Liver (tissue), 9 donors: Measurements from ENCODE around the gene PDZRN4. TPM values are rescaled to one million over a fixed set of nuclear protein-coding genes. Genes with fewer than 3 reads are reported as not detected.

Source experiments
- DNase-seq: peaks from one replicate; pipeline ENCODE4 v3.0.0-alpha.2; 2017; ENCODE audit warnings: low spot score
- H3K27ac ChIP-seq, 2 donors: one replicate each; pipeline ENCODE4 v1.7.0; 2013; ENCODE audit warnings: inconsistent platforms in 2 of 2, low read length in 2 of 2, control low read depth in 1 of 2, low read depth in 1 of 2, mild to moderate bottlenecking in 1 of 2
- H3K27me3 ChIP-seq, 4 donors: one replicate each; pipeline versions ENCODE4 v1.6.1 to v1.7.0; 2013; ENCODE audit warnings: low read length in 3 of 4, inconsistent platforms in 1 of 4, mild to moderate bottlenecking in 1 of 4, moderate library complexity in 1 of 4; ENCODE audit not compliant: control insufficient read depth in 4 of 4, insufficient read depth in 4 of 4
- H3K36me3 ChIP-seq, 4 donors: one replicate each; pipeline versions ENCODE4 v1.6.1 to v1.7.0; 2013; ENCODE audit warnings: low read length in 3 of 4, mild to moderate bottlenecking in 3 of 4, low read depth in 1 of 4, moderate library complexity in 1 of 4; ENCODE audit not compliant: control insufficient read depth in 4 of 4, insufficient read depth in 3 of 4
- H3K4me1 ChIP-seq, 4 donors: one replicate each; pipeline versions ENCODE4 v1.6.1 to v1.7.0; 2013; ENCODE audit warnings: low read length in 3 of 4, mild to moderate bottlenecking in 3 of 4, moderate library complexity in 1 of 4; ENCODE audit not compliant: control insufficient read depth in 4 of 4, insufficient read depth in 4 of 4
- H3K4me3 ChIP-seq, 3 donors: one replicate each; pipeline versions ENCODE4 v1.6.1 to v1.7.0; 2013; ENCODE audit warnings: low read length in 3 of 3, control low read depth in 1 of 3, low read depth in 1 of 3, mild to moderate bottlenecking in 1 of 3
- H3K9ac ChIP-seq, 2 donors: one replicate each; pipeline ENCODE4 v1.7.0; 2013; ENCODE audit warnings: low read length in 2 of 2, mild to moderate bottlenecking in 2 of 2, moderate library complexity in 2 of 2, control low read depth in 1 of 2, low read depth in 1 of 2
- H3K9me3 ChIP-seq, 4 donors: one replicate each; pipeline versions ENCODE4 v1.6.1 to v1.7.0; 2013; ENCODE audit warnings: low read length in 3 of 4; ENCODE audit not compliant: control insufficient read depth in 4 of 4
- ATF3 ChIP-seq: IDR thresholded peaks from 2 replicates; pipeline ENCODE4 v1.6.1; 2016; ENCODE audit warnings: antibody characterized with exemption
- EGR1 ChIP-seq, 2 donors: IDR thresholded peaks; 2 replicates each; pipeline ENCODE4 v1.6.1; 2016 to 2018; ENCODE audit warnings: antibody characterized with exemption in 2 of 2, low read depth in 2 of 2
- FOXA1 ChIP-seq: IDR thresholded peaks from 2 replicates; pipeline ENCODE4 v1.6.1; 2016; ENCODE audit warnings: antibody characterized with exemption
- FOXA2 ChIP-seq: IDR thresholded peaks from 2 replicates; pipeline ENCODE4 v1.6.1; 2016; ENCODE audit warnings: antibody characterized with exemption
- GABPA ChIP-seq, 2 donors: IDR thresholded peaks in 1 of 2; conservative IDR thresholded peaks in 1 of 2; 2 replicates each; pipeline ENCODE4 v1.6.1; 2016; ENCODE audit warnings: antibody characterized with exemption in 2 of 2, mild to moderate bottlenecking in 1 of 2, moderate library complexity in 1 of 2
- HNF4A ChIP-seq, 2 donors: conservative IDR thresholded peaks; 2 replicates each; pipeline ENCODE4 v1.6.1; 2016; ENCODE audit warnings: antibody characterized with exemption in 2 of 2, mild to moderate bottlenecking in 2 of 2
- HNF4G ChIP-seq: IDR thresholded peaks from 2 replicates; pipeline ENCODE4 v1.6.1; 2016; ENCODE audit warnings: antibody characterized with exemption
- JUND ChIP-seq, 2 donors: IDR thresholded peaks; 2 replicates each; pipeline ENCODE4 v1.6.1; 2016; ENCODE audit warnings: antibody characterized with exemption in 2 of 2
- NR2F2 ChIP-seq: IDR thresholded peaks from 2 replicates; pipeline ENCODE4 v1.6.1; 2016; ENCODE audit warnings: antibody characterized with exemption
- RAD21 ChIP-seq, 2 donors: IDR thresholded peaks; 2 replicates each; pipeline ENCODE4 v1.6.1; 2016; ENCODE audit warnings: antibody characterized with exemption in 2 of 2, mild to moderate bottlenecking in 2 of 2
- REST ChIP-seq: IDR thresholded peaks from 2 replicates; pipeline ENCODE4 v1.6.1; 2016; ENCODE audit warnings: antibody characterized with exemption, mild to moderate bottlenecking
- SP1 ChIP-seq: IDR thresholded peaks from 2 replicates; pipeline ENCODE4 v1.6.1; 2018; ENCODE audit warnings: antibody characterized with exemption, mild to moderate bottlenecking
- TAF1 ChIP-seq: conservative IDR thresholded peaks from 2 replicates; pipeline ENCODE4 v1.6.1; 2016; ENCODE audit warnings: antibody characterized with exemption, mild to moderate bottlenecking
- YY1 ChIP-seq: IDR thresholded peaks from 2 replicates; pipeline ENCODE4 v1.6.1; 2016; ENCODE audit warnings: antibody characterized with exemption, mild to moderate bottlenecking
- WGBS: extraction: QIAGEN DNeasy Blood & Tissue Kit; methylation state at CpG from one replicate; pipeline ENCODE4 v1.1.7; 2013; 5-methylcytosine and 5-hydroxymethylcytosine counted together
- polyA plus RNA-seq, 2 donors: library from polyadenylated mRNA; stranded (reverse) in 1 of 2; unstranded in 1 of 2; fragments of 200-250 nt in 1 of 2; fragments of >200 nt in 1 of 2; fragmentation: Nextera tagmentation in 1 of 2; extraction: Ambion mirVana in 1 of 2; gene quantifications; one replicate each; pipeline versions ENCODE4 v1.2.1 to v1.2.3, GENCODE V29; 2013 to 2015
- total RNA-seq, 2 donors: library from RNA; depleted of rRNA; stranded (reverse); fragments of >200 nt; gene quantifications; one replicate each; pipeline ENCODE4 v1.2.3, GENCODE V29; 2014
- TF ChIP-seq, protein P1 (sequence below): fragments of 150-350 bp; IDR thresholded peaks from 2 replicates; pipeline ENCODE4 v1.5.1; 2017; ENCODE audit warnings: improper control_type of control experiment, low read depth, low read length; ENCODE audit not compliant: missing input control
- TF ChIP-seq, protein P2 (sequence below): IDR thresholded peaks from 2 replicates; pipeline ENCODE4 v1.6.1; 2016; ENCODE audit warnings: antibody characterized with exemption
- TF ChIP-seq, protein P3 (sequence below): IDR thresholded peaks from 2 replicates; pipeline ENCODE4 v1.6.1; 2016; ENCODE audit warnings: antibody characterized with exemption
- donor health status: healthy.
- donor health status: healthy.
- donor health status: healthy.
- donor health status: healthy.
- donor health status: healthy.

The PDZRN4 gene
- total and polyA plus RNA-seq, 4 donors: 0.11 to 1.1 (median 0.24) TPM

- 76% methylated on average over 3 of the region's 3 CpGs for WGBS
- TF ChIP-seq RAD21 (IDR thresholded peaks at IDR 0.05) (no peak), FOXA2 (no peak), EGR1 (IDR thresholded peaks at IDR 0.05; ENCODE audit: low read depth in 2 of 2) (no peak), YY1 (no peak), HNF4A (conservative IDR thresholded peaks at IDR 0.05) (no peak), GABPA (IDR thresholded peaks at IDR 0.05 in 1 of 2, conservative IDR thresholded peaks at IDR 0.05 in 1 of 2) (no peak), SP1 (no peak), HNF4G (no peak), NR2F2 (no peak), REST (no peak), ATF3 (no peak), JUND (IDR thresholded peaks at IDR 0.05) (no peak), TAF1 (no peak), FOXA1 (no peak)
- TF ChIP-seq, protein P1, sequence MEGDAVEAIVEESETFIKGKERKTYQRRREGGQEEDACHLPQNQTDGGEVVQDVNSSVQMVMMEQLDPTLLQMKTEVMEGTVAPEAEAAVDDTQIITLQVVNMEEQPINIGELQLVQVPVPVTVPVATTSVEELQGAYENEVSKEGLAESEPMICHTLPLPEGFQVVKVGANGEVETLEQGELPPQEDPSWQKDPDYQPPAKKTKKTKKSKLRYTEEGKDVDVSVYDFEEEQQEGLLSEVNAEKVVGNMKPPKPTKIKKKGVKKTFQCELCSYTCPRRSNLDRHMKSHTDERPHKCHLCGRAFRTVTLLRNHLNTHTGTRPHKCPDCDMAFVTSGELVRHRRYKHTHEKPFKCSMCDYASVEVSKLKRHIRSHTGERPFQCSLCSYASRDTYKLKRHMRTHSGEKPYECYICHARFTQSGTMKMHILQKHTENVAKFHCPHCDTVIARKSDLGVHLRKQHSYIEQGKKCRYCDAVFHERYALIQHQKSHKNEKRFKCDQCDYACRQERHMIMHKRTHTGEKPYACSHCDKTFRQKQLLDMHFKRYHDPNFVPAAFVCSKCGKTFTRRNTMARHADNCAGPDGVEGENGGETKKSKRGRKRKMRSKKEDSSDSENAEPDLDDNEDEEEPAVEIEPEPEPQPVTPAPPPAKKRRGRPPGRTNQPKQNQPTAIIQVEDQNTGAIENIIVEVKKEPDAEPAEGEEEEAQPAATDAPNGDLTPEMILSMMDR: no peak
- TF ChIP-seq, protein P2, sequence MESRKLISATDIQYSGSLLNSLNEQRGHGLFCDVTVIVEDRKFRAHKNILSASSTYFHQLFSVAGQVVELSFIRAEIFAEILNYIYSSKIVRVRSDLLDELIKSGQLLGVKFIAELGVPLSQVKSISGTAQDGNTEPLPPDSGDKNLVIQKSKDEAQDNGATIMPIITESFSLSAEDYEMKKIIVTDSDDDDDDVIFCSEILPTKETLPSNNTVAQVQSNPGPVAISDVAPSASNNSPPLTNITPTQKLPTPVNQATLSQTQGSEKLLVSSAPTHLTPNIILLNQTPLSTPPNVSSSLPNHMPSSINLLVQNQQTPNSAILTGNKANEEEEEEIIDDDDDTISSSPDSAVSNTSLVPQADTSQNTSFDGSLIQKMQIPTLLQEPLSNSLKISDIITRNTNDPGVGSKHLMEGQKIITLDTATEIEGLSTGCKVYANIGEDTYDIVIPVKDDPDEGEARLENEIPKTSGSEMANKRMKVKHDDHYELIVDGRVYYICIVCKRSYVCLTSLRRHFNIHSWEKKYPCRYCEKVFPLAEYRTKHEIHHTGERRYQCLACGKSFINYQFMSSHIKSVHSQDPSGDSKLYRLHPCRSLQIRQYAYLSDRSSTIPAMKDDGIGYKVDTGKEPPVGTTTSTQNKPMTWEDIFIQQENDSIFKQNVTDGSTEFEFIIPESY: no peak
- TF ChIP-seq, protein P3, sequence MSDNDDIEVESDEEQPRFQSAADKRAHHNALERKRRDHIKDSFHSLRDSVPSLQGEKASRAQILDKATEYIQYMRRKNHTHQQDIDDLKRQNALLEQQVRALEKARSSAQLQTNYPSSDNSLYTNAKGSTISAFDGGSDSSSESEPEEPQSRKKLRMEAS: no peak
- no peaks in the 10 kb centered on the region for H3K4me1 ChIP-seq
- DNase-seq: no peak
- H3K4me3 ChIP-seq: no peak overlapping the region
- H3K36me3 ChIP-seq: no peaks in the 10 kb centered on the region
- no peak overlapping the region for H3K9ac ChIP-seq
- no peaks in the 10 kb centered on the region for H3K9me3 ChIP-seq
- H3K27me3 ChIP-seq: no peaks in the 10 kb centered on the region
- no peak overlapping the region for H3K27ac ChIP-seq
Measured at GRCh38 chr12:41438854-41439541, 250.9 kb downstream of the PDZRN4 start.
